ENCODE data around the gene SORBS1. TPM values are rescaled to one million over a fixed set of nuclear protein-coding genes. Genes with fewer than 3 reads are reported as not detected.

The SORBS1 gene
- total and polyA plus RNA-seq, 4 experiments from 2014 or later: 0.67 to 0.93 (median 0.75) TPM; not detected in 1

DNA sequence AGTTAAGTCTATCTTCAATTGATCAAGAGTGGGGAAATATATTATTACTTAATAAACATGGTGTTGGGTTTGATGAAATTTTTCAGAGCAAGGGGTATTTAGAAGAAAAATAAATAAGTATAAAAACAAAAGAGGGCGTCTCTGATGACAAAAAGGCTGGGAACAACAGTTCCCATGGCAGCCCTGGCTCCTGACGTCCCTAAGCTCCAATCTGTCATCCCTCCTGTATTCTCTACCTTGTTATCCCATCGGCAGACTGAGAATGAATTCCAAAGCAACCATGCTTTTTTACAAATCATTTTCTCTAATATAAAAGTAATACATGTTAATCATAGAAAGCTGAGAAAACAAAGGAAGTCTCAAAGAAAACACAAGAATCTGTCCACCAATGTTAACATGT is 55.5 kb downstream of the SORBS1 start:
- no peaks in the 10 kb centered on the region for H3K36me3 Mint-ChIP-seq
- H3K27me3 Mint-ChIP-seq: peaks cover 0 to 8% of the 10 kb centered on the region in 2 donors
- no peak overlapping the region for H3K27ac Mint-ChIP-seq
- H3K4me1 Mint-ChIP-seq: no peaks in the 10 kb centered on the region
- ChIA-PET POLR2A (ENCODE audit: partially characterized antibody) (no interaction called here), CTCF (ENCODE audit: partially characterized antibody) (no interaction called here)
- no peaks in the 10 kb centered on the region for H3K9me3 Mint-ChIP-seq
- Histone ChIP-seq H3K36me3 (ENCODE audit: insufficient read depth, low read length) (no peaks in the 10 kb centered on the region), H3K27me3 (ENCODE audit: insufficient read depth, low read length) (no peaks in the 10 kb centered on the region), H3K9me3 (ENCODE audit: control insufficient read depth in 1 of 2, low read length in 2 of 2) (no peaks in the 10 kb centered on the region), H3K27ac (ENCODE audit: low read depth, low read length) (no peak overlapping the region), H3K4me1 (ENCODE audit: insufficient read depth, low read length) (no peaks in the 10 kb centered on the region), H3K4me3 (ENCODE audit: low read length in 2 of 2) (no peak overlapping the region)
- intact Hi-C loops (cut with micrococcal nuclease): no loop called here
- no peak for DNase-seq
- no peak overlapping the region for H3K4me3 Mint-ChIP-seq

DNA sequence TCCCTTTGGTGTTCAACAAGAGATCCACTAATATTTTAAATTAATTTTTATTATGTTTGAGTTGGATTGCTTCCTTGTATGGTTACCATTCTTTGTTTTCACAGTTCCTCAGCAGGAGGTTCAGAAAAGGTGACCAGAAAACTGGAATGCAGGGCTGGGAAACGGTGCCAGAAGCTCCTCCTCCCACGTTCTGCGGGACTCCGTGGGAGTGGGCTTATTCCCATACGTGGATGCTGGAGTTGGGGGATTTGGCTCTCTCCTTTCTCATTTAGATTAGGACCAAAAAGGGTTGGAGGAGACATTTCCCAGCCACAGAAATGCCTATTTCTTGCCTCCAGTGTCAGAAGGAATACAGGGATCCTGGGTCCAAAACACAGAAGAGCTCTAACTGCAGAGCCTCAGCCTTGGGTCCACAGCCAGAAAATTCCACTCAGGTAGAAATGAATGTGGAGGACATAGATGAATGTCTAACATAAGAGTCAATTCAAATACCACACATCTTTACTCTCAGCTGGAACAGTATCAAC is 56.0 kb downstream of the SORBS1 start:
- intact Hi-C loops (cut with micrococcal nuclease): no loop called here
- H3K27ac ChIP-seq (ENCODE audit: low read depth, low read length): no peak overlapping the region
- Mint-ChIP-seq H3K9me3 (no peaks in the 10 kb centered on the region), H3K36me3 (no peaks in the 10 kb centered on the region), H3K4me1 (no peaks in the 10 kb centered on the region), H3K4me3 (no peak overlapping the region), H3K27ac (no peak overlapping the region), H3K27me3 (peaks cover 0 to 8% of the 10 kb centered on the region in 2 donors)
- DNase-seq: no peak
- H3K36me3 ChIP-seq (ENCODE audit: insufficient read depth, low read length): no peaks in the 10 kb centered on the region
- no peaks in the 10 kb centered on the region for H3K27me3 ChIP-seq (ENCODE audit: insufficient read depth, low read length)
- ChIA-PET CTCF (ENCODE audit: partially characterized antibody) (no interaction called here), POLR2A (ENCODE audit: partially characterized antibody) (no interaction called here)
- no peak overlapping the region for H3K4me3 ChIP-seq (ENCODE audit: low read length in 2 of 2)
- no peaks in the 10 kb centered on the region for H3K9me3 ChIP-seq (ENCODE audit: control insufficient read depth in 1 of 2, low read length in 2 of 2)
- no peaks in the 10 kb centered on the region for H3K4me1 ChIP-seq (ENCODE audit: insufficient read depth, low read length)

DNA sequence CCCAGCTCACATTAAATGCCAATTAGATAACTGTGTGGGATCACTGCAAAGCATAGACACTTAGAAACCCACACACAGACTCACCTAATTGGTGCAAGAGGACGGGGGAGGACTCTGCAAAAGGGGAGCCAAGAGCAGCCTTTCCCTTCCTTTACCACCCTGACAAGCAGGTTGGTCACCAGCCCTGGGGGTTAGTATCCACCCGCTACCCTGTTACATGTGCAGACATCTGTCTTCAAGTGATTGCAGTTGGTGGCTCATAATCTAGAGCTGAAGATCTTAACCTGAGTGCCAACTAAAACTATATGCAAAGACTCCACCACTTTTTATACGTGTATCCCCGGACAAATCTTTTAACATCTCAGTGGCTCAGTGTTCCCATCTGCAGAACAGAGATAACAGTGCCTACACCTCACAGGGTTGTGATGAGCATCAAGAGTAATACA is 56.9 kb downstream of the SORBS1 start:
- DNase-seq: no peak
- H3K27ac Mint-ChIP-seq: no peak overlapping the region
- ChIA-PET CTCF (ENCODE audit: partially characterized antibody) (no interaction called here), POLR2A (ENCODE audit: partially characterized antibody) (no interaction called here)
- H3K4me1 Mint-ChIP-seq: no peaks in the 10 kb centered on the region
- H3K36me3 Mint-ChIP-seq: no peaks in the 10 kb centered on the region
- H3K4me3 ChIP-seq (ENCODE audit: low read length in 2 of 2): no peak overlapping the region
- no peaks in the 10 kb centered on the region for H3K36me3 ChIP-seq (ENCODE audit: insufficient read depth, low read length)
- H3K9me3 ChIP-seq (ENCODE audit: control insufficient read depth in 1 of 2, low read length in 2 of 2): no peaks in the 10 kb centered on the region
- H3K27me3 ChIP-seq (ENCODE audit: insufficient read depth, low read length): no peaks in the 10 kb centered on the region
- H3K4me3 Mint-ChIP-seq: no peak overlapping the region
- intact Hi-C loops (cut with micrococcal nuclease): no loop called here
- peaks cover 0 to 7% of the 10 kb centered on the region in 2 donors for H3K27me3 Mint-ChIP-seq
- no peaks in the 10 kb centered on the region for H3K4me1 ChIP-seq (ENCODE audit: insufficient read depth, low read length)
- H3K9me3 Mint-ChIP-seq: no peaks in the 10 kb centered on the region
- H3K27ac ChIP-seq (ENCODE audit: low read depth, low read length): no peak overlapping the region

DNA sequence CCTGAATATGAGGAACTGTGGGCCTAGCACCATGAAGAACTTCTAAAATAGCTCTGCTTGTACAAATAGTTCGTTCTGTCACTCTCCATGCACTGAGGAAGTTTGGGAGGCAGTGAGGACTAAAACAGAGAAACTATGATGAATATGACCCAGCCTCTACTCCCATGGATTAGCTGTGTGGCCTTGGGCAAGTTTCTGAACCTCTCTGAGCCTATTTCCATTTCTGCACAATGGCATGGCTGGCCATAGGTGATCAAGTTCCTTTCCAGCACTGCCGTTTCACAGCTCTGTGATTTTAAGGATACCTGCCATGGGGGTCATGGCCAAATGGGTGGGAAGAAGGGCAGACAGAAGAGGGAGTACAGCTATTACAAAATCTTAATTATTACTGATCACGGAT is 57.6 kb downstream of the SORBS1 start:
- Histone ChIP-seq H3K27ac (ENCODE audit: low read depth, low read length) (no peak overlapping the region), H3K9me3 (ENCODE audit: control insufficient read depth in 1 of 2, low read length in 2 of 2) (no peaks in the 10 kb centered on the region), H3K4me3 (ENCODE audit: low read length in 2 of 2) (no peak overlapping the region), H3K36me3 (ENCODE audit: insufficient read depth, low read length) (no peaks in the 10 kb centered on the region), H3K27me3 (ENCODE audit: insufficient read depth, low read length) (no peaks in the 10 kb centered on the region), H3K4me1 (ENCODE audit: insufficient read depth, low read length) (no peaks in the 10 kb centered on the region)
- POLR2A ChIA-PET (ENCODE audit: partially characterized antibody): no interaction called here
- Mint-ChIP-seq H3K36me3 (no peaks in the 10 kb centered on the region), H3K4me1 (no peaks in the 10 kb centered on the region), H3K27me3 (peaks cover 0 to 7% of the 10 kb centered on the region in 2 donors), H3K9me3 (no peaks in the 10 kb centered on the region), H3K27ac (no peak overlapping the region), H3K4me3 (no peak overlapping the region)
- CTCF ChIA-PET (ENCODE audit: partially characterized antibody): no interaction called here
- intact Hi-C loops (cut with micrococcal nuclease): no loop called here
- DNase-seq: no peak

DNA sequence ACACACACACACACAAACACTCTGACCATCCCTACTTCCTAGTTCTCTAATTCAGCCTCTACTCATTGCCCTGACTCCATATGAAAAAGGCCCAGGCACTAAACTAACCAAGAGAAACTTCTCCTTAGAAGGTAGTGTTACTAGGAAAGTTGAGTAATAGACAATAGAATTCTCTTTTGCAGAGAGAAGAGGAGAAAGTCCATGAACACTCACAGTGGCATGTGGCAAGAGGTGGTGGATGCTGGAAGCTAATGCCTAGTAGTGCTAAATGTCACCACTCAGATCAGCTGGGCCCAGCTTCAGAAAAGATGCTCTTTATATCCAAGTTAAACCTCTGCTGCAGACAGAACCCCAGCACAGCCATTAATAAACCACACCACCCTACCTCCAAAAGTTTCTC is 58.2 kb downstream of the SORBS1 start:
- Histone ChIP-seq H3K9me3 (ENCODE audit: control insufficient read depth in 1 of 2, low read length in 2 of 2) (no peaks in the 10 kb centered on the region), H3K4me1 (ENCODE audit: insufficient read depth, low read length) (no peaks in the 10 kb centered on the region), H3K27ac (ENCODE audit: low read depth, low read length) (no peak overlapping the region), H3K36me3 (ENCODE audit: insufficient read depth, low read length) (no peaks in the 10 kb centered on the region), H3K4me3 (ENCODE audit: low read length in 2 of 2) (no peak overlapping the region), H3K27me3 (ENCODE audit: insufficient read depth, low read length) (no peaks in the 10 kb centered on the region)
- no peaks in the 10 kb centered on the region for H3K4me1 Mint-ChIP-seq
- intact Hi-C loops (cut with micrococcal nuclease): no loop called here
- H3K27me3 Mint-ChIP-seq: peaks cover 0 to 7% of the 10 kb centered on the region in 2 donors
- peak overlapping the region in 1 of 7 donors; percentile 26 for H3K27ac Mint-ChIP-seq
- no peaks in the 10 kb centered on the region for H3K36me3 Mint-ChIP-seq
- H3K9me3 Mint-ChIP-seq: no peaks in the 10 kb centered on the region
- no peak overlapping the region for H3K4me3 Mint-ChIP-seq
- DNase-seq: no peak
- ChIA-PET CTCF (ENCODE audit: partially characterized antibody) (no interaction called here), POLR2A (ENCODE audit: partially characterized antibody) (no interaction called here)

DNA sequence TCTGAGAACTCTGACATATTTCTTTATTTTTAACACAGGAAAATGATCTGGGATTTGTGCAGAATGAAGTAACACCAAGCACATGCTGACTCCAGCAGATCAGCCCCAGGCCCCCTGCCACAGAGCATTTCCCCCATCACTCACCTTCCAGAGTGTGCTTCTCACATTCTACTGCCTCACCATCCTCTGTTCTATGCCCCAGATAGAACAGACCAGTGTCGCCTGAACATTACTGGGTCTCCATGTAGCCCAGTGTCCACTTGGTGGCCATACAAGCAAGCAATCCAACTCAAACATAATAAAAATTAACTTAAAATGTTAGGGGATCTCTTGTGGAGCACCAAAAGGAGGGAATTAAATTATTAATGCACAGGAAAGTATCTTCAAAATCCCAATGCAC is 58.8 kb downstream of the SORBS1 start:
- H3K4me1 ChIP-seq (ENCODE audit: insufficient read depth, low read length): no peaks in the 10 kb centered on the region
- intact Hi-C loops (cut with micrococcal nuclease): no loop called here
- no peak overlapping the region for H3K4me3 Mint-ChIP-seq
- DNase-seq: no peak
- H3K4me1 Mint-ChIP-seq: no peaks in the 10 kb centered on the region
- no peaks in the 10 kb centered on the region for H3K36me3 Mint-ChIP-seq
- no peaks in the 10 kb centered on the region for H3K9me3 ChIP-seq (ENCODE audit: control insufficient read depth in 1 of 2, low read length in 2 of 2)
- no peaks in the 10 kb centered on the region for H3K27me3 ChIP-seq (ENCODE audit: insufficient read depth, low read length)
- no peak overlapping the region for H3K27ac Mint-ChIP-seq
- H3K4me3 ChIP-seq (ENCODE audit: low read length in 2 of 2): no peak overlapping the region
- H3K9me3 Mint-ChIP-seq: no peaks in the 10 kb centered on the region
- ChIA-PET CTCF (ENCODE audit: partially characterized antibody) (no interaction called here), POLR2A (ENCODE audit: partially characterized antibody) (no interaction called here)
- no peak overlapping the region for H3K27ac ChIP-seq (ENCODE audit: low read depth, low read length)
- peaks cover 0 to 7% of the 10 kb centered on the region in 2 donors for H3K27me3 Mint-ChIP-seq
- H3K36me3 ChIP-seq (ENCODE audit: insufficient read depth, low read length): no peaks in the 10 kb centered on the region

DNA sequence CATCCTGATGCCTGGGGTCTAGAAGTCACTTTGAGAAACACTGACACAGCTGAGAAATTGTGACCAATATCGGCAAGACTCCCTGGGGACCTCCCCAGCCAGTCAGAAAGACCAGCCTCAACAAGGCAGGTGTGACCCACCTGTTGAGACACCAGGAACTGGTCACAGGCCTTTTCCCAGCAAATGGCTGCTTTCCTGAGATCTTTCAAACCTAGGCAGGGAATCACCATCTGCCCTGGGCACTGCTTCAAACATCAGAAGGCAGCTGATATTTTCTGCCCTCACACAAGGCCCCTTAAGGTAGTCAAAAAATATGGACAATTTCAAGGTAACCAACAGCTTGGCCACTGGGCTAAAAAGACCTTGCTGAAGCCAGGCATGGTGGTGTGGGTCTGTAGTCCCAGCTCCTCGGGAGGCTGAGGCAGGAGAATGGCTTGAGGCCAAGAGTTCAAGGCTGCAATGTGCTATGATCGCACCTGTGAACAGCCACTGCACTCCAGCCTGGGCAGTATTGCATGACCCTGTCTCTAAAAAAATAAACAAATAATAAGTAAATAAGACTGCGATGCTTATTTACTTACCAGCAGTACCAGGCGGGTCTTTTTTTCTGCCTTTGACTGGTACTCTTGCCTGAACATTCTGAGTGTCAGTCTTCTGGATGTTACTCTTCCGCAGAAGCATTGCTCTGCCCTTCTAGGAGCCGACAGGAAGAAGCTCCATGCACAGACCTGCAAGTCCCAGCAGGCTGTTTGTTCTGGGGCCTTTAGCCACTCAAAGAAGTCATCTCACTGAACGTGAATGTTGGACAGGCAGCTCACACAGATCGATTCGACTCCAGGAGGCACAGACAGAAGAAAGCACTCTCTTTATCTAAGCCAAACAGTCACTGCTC is 59.7 kb downstream of the SORBS1 start:
- H3K4me1 Mint-ChIP-seq: no peaks in the 10 kb centered on the region
- POLR2A ChIA-PET (ENCODE audit: partially characterized antibody): no interaction called here
- no peak overlapping the region for H3K27ac ChIP-seq (ENCODE audit: low read depth, low read length)
- intact Hi-C loops (cut with micrococcal nuclease): no loop called here
- no peaks in the 10 kb centered on the region for H3K27me3 ChIP-seq (ENCODE audit: insufficient read depth, low read length)
- no peak overlapping the region for H3K27ac Mint-ChIP-seq
- H3K36me3 Mint-ChIP-seq: no peaks in the 10 kb centered on the region
- H3K4me3 Mint-ChIP-seq: no peak overlapping the region
- no peak overlapping the region for H3K4me3 ChIP-seq (ENCODE audit: low read length in 2 of 2)
- H3K27me3 Mint-ChIP-seq: peaks cover 0 to 7% of the 10 kb centered on the region in 2 donors
- no peak for DNase-seq
- CTCF ChIA-PET (ENCODE audit: partially characterized antibody): no interaction called here
- H3K36me3 ChIP-seq (ENCODE audit: insufficient read depth, low read length): no peaks in the 10 kb centered on the region
- no peaks in the 10 kb centered on the region for H3K9me3 Mint-ChIP-seq
- no peaks in the 10 kb centered on the region for H3K9me3 ChIP-seq (ENCODE audit: control insufficient read depth in 1 of 2, low read length in 2 of 2)
- H3K4me1 ChIP-seq (ENCODE audit: insufficient read depth, low read length): no peaks in the 10 kb centered on the region

All from CD4-positive, alpha-beta memory T cell (primary cell).